ENCODE results near the gene HINFP. TPM values are rescaled to one million over a fixed set of nuclear protein-coding genes. Genes with fewer than 3 reads are reported as not detected.

The HINFP gene
- total RNA-seq, 2 donors from 2014 or later, result 43.8 to 44.8 TPM

DNA sequence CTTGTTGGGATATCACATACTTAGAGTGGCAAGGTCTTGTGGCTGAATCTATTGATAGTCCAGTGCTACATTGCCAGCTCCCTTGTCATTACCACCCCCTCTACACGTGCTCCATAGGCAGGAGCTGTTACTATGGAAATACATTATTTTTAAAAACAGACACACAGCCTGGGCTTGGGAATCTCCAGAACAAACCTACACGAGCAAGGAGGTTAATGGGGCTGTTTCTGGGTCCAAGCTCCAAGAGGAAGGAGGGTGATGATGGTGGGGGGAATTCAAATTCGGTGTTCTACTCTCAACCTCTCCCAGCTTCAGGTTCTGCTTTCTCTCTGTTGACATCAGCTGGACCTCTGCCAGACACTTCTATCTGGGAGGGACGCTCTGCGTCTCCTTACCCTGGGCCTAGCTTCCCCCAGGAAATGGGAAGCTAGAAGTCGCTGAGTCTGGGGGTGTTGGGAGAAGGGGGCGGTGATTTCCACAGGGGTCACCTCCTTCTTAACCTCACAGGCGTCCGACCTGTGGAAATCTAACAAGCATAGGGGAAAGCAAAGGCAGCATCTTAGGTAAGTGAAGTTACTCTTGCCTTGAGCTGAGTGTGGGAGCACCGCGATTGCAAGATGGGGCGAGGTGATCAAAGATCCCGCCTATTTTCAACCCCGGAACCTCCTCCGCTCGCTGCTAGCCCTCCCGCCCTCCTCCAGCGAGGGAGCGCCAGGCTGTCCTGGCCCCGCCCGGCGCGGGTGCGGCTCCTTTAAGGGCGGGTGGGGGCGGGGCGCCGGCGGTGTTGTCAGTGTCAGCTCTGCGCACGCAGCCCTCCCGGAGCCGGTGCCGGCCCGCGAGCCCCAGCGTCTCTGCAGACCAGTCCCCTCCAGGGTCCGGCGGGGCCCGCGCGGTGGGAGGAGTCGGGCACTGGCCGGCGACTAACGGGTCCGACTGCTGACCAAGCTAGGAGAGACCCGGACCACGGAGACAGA, 14.5 kb upstream of the HINFP start, which contains the start of gene C2CD2L:
C2CD2L (plus strand) TSS at position 781 of the 974 bp plus-strand sequence. CDS start 398 bp downstream, outside the sequence.
- H3K4me1 ChIP-seq (ENCODE audit: control insufficient read depth, insufficient read depth, low read length), result peaks cover 4% of the 10 kb centered on the region
- H3K36me3 Mint-ChIP-seq (ENCODE audit: low read depth), result no peaks in the 10 kb centered on the region
- H3K27me3 Mint-ChIP-seq (ENCODE audit: insufficient read depth), result peaks cover 21% of the 10 kb centered on the region
- H3K4me3 ChIP-seq (ENCODE audit: low read length), result peak within 1 kb of the TSS; percentile 88
- H3K27ac Mint-ChIP-seq, result peak within 1 kb of the TSS; percentile 58
- H3K9ac ChIP-seq (ENCODE audit: extremely low read depth, low read length, poor library complexity, severe bottlenecking), result peak within 1 kb of the TSS; percentile 52
- H3K27ac ChIP-seq (ENCODE audit: low read depth, low read length), result no peak within 1 kb of the TSS
- no peaks in the 10 kb centered on the region for H3K9me3 Mint-ChIP-seq
- H3K36me3 ChIP-seq (ENCODE audit: control insufficient read depth, insufficient read depth, low read length), result no peaks in the 10 kb centered on the region
- 5 to 8% methylated on average over 10 to 47 of the region's 49 CpGs for WGBS, 2 experiments (ENCODE audit: insufficient coverage in 1 of 2, insufficient read length in 1 of 2)
- peak; percentile 94 for DNase-seq
- TF ChIP-seq, protein P1, sequence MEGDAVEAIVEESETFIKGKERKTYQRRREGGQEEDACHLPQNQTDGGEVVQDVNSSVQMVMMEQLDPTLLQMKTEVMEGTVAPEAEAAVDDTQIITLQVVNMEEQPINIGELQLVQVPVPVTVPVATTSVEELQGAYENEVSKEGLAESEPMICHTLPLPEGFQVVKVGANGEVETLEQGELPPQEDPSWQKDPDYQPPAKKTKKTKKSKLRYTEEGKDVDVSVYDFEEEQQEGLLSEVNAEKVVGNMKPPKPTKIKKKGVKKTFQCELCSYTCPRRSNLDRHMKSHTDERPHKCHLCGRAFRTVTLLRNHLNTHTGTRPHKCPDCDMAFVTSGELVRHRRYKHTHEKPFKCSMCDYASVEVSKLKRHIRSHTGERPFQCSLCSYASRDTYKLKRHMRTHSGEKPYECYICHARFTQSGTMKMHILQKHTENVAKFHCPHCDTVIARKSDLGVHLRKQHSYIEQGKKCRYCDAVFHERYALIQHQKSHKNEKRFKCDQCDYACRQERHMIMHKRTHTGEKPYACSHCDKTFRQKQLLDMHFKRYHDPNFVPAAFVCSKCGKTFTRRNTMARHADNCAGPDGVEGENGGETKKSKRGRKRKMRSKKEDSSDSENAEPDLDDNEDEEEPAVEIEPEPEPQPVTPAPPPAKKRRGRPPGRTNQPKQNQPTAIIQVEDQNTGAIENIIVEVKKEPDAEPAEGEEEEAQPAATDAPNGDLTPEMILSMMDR (conservative IDR thresholded peaks at IDR 0.05), result no peak
- peaks cover 22% of the 10 kb centered on the region for H3K4me1 Mint-ChIP-seq
- H3K27me3 ChIP-seq (ENCODE audit: control insufficient read depth, insufficient read depth, low read length, poor library complexity, severe bottlenecking), result peaks cover 18% of the 10 kb centered on the region
- no peaks in the 10 kb centered on the region for H3K9me3 ChIP-seq (ENCODE audit: control insufficient read depth, low read length)
- H3K4me3 Mint-ChIP-seq, result peak within 1 kb of the TSS; percentile 62

DNA sequence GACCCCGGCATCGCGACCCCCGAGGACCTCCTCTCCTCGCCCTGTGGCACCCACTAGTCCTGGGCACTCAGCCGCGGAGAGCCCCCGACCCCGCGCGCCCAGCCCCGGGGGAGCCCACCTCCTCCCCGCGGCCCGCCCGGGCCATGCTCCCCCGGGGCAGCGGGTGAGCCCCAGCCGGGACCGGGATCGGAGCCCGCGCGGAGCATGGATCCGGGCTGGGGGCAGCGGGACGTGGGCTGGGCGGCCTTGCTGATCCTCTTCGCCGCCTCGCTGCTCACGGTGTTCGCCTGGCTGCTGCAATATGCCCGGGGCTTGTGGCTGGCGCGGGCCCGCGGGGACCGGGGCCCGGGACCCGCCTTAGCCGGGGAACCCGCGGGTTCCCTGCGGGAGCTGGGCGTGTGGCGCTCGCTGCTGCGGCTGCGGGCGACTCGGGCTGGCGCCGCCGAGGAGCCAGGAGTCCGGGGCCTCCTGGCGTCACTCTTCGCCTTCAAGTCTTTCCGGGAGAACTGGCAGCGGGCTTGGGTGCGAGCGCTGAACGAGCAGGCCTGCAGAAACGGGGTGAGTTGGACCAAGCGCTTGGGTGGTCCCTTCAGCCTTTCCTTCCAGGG, 13.7 kb upstream of the HINFP start:
- 0 to 1% methylated on average over 13 to 65 of the region's 65 CpGs for WGBS, 2 experiments (ENCODE audit: insufficient coverage in 1 of 2, insufficient read length in 1 of 2)
- Histone ChIP-seq H3K27ac (ENCODE audit: low read depth, low read length) (no peak overlapping the region), H3K4me3 (ENCODE audit: low read length) (peak overlapping the region; percentile 88), H3K4me1 (ENCODE audit: control insufficient read depth, insufficient read depth, low read length) (peaks cover 4% of the 10 kb centered on the region), H3K27me3 (ENCODE audit: control insufficient read depth, insufficient read depth, low read length, poor library complexity, severe bottlenecking) (peaks cover 18% of the 10 kb centered on the region), H3K9ac (ENCODE audit: extremely low read depth, low read length, poor library complexity, severe bottlenecking) (peak overlapping the region; percentile 44), H3K9me3 (ENCODE audit: control insufficient read depth, low read length) (no peaks in the 10 kb centered on the region), H3K36me3 (ENCODE audit: control insufficient read depth, insufficient read depth, low read length) (no peaks in the 10 kb centered on the region)
- TF ChIP-seq, protein P1 (conservative IDR thresholded peaks at IDR 0.05), result no peak
- Mint-ChIP-seq H3K27me3 (ENCODE audit: insufficient read depth) (peaks cover 21% of the 10 kb centered on the region), H3K4me1 (peaks cover 19% of the 10 kb centered on the region), H3K4me3 (peak overlapping the region; percentile 62), H3K36me3 (ENCODE audit: low read depth) (no peaks in the 10 kb centered on the region), H3K9me3 (no peaks in the 10 kb centered on the region), H3K27ac (no peak overlapping the region)
- peak; percentile 66 for DNase-seq

DNA sequence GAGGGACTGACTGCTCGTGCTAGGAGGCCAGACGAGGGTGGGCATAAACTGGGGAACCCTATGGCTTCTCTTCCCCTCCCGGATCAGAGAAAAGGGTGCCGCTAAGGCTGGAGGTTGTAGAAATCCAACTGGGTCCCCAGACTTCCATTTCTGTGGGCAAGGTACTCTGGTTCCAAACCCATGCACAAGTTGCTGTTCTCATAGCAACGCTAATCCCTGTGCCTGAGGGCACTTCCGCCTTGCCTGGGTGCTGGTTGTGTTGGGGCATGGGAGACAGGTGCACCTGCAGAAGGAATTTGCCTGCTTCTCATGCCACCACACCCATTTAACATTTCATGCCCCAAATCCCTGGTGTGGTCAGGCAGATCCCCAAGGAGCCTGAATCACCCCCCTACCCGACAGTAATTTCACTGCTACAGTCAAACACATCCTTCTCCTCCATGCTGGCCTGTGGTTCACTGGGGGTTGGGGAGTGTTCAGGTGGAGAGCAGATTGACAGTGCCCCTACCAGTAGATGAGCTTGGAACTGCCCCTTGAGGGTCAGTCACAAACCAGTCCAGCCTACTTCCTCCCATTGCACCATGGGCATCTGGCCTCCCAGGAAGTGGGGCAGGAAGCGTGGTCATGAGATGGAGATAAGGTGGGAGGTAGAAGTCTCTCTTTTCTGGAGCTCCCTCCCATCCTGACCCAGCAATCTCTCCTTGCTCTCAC, 13.1 kb upstream of the HINFP start:
- Histone ChIP-seq H3K27me3 (ENCODE audit: control insufficient read depth, insufficient read depth, low read length, poor library complexity, severe bottlenecking) (peaks cover 18% of the 10 kb centered on the region), H3K9ac (ENCODE audit: extremely low read depth, low read length, poor library complexity, severe bottlenecking) (peak overlapping the region; percentile 44), H3K36me3 (ENCODE audit: control insufficient read depth, insufficient read depth, low read length) (no peaks in the 10 kb centered on the region), H3K27ac (ENCODE audit: low read depth, low read length) (no peak overlapping the region), H3K4me3 (ENCODE audit: low read length) (peak overlapping the region; percentile 88), H3K4me1 (ENCODE audit: control insufficient read depth, insufficient read depth, low read length) (peaks cover 4% of the 10 kb centered on the region), H3K9me3 (ENCODE audit: control insufficient read depth, low read length) (no peaks in the 10 kb centered on the region)
- WGBS, 2 experiments (ENCODE audit: insufficient coverage in 1 of 2, insufficient read length in 1 of 2), result 32 to 33% methylated on average over 4 to 7 of the region's 8 CpGs
- peaks cover 18% of the 10 kb centered on the region for H3K4me1 Mint-ChIP-seq
- H3K9me3 Mint-ChIP-seq, result no peaks in the 10 kb centered on the region
- no peaks in the 10 kb centered on the region for H3K36me3 Mint-ChIP-seq (ENCODE audit: low read depth)
- peak overlapping the region; percentile 62 for H3K4me3 Mint-ChIP-seq
- H3K27ac Mint-ChIP-seq, result no peak overlapping the region
- DNase-seq, result peak; percentile 72
- peaks cover 21% of the 10 kb centered on the region for H3K27me3 Mint-ChIP-seq (ENCODE audit: insufficient read depth)
- TF ChIP-seq, protein P1 (conservative IDR thresholded peaks at IDR 0.05), result no peak
